K562 (cell line): ENCODE results near the gene ADGRG1. TPM values are rescaled to one million over a fixed set of nuclear protein-coding genes. Genes with fewer than 3 reads are reported as not detected.

Source experiments
- ATAC-seq: fragments of 200-7000 bp; cut with Tn5 transposase; 3 replicates; pipeline ENCODE4 v1.9.1; 2020; ENCODE audit warnings: moderate library complexity
- BruUV-seq: library from RNA; stranded (reverse); fragments of 400-500 nt; replicated peaks from 2 replicates; lab custom pipeline; 2021; lab: Mats Ljungman, UMichigan
- CTCF ChIA-PET: fragments of 300-600 bp; formaldehyde crosslinking; extraction: SDS; loops from one replicate; lab custom pipeline; 2021; ENCODE audit warnings: low intra/inter-chr PET ratio; lab: Yijun Ruan, JAX
- POLR2A ChIA-PET: fragments of 300-600, 350-650 bp; sonication (Branson Sonifier 250); formaldehyde crosslinking; extraction: SDS; loops from one replicate; lab custom pipeline; 2021; ENCODE audit warnings: antibody characterized with exemption, inconsistent platforms; lab: Yijun Ruan, JAX
- DNase-seq, 4 experiments: peaks; one replicate each; pipeline versions ENCODE4 v3.0.0 to v3.0.0-alpha.2; 2011 to 2018; ENCODE audit warnings: low spot score in 3 of 4, mixed read lengths in 3 of 4; ENCODE audit errors: extremely low read depth in 1 of 4
- FAIRE-seq: peaks from 2 replicates; lab custom pipeline; 2011; peaks lifted over from hg19 to GRCh38; lab: Jason Lieb, UNC
- H2AFZ ChIP-seq: 2 replicates; pipeline ENCODE4 v1.6.0; 2011; ENCODE audit warnings: low read depth, low read length, control low read depth, inconsistent platforms
- H3K27ac ChIP-seq: fragments of 200-600 bp; 3 replicates; pipeline ENCODE4 v1.8.0; 2011; ENCODE audit warnings: low read depth, mild to moderate bottlenecking, control low read depth, inconsistent platforms, low read length, moderate library complexity, mixed read lengths; ENCODE audit errors: extremely low read depth
- H3K27me3 ChIP-seq, 2 experiments: fragments of 300-600 bp in 1 of 2; 2 replicates in 1 of 2; 3 replicates in 1 of 2; pipeline versions ENCODE4 v1.6.0 to v1.8.0; 2011; ENCODE audit warnings: inconsistent platforms in 2 of 2, low read length in 2 of 2, mild to moderate bottlenecking in 1 of 2, mixed read lengths in 1 of 2, moderate library complexity in 1 of 2; ENCODE audit not compliant: control insufficient read depth in 2 of 2, insufficient read depth in 2 of 2
- H3K36me3 ChIP-seq: fragments of 300-600 bp; 3 replicates; pipeline ENCODE4 v1.8.0; 2011; ENCODE audit warnings: mild to moderate bottlenecking, low read length, inconsistent platforms; ENCODE audit not compliant: control insufficient read depth, insufficient read depth
- H3K4me1 ChIP-seq, 2 experiments: fragments of 200-600 bp in 1 of 2; replicated peaks in 1 of 2; 2 replicates in 1 of 2; 3 replicates in 1 of 2; pipeline versions ENCODE4 v1.5.1 to v1.8.0; 2011; ENCODE audit warnings: inconsistent platforms in 2 of 2, low read length in 2 of 2, mild to moderate bottlenecking in 1 of 2, mixed read lengths in 1 of 2, moderate library complexity in 1 of 2; ENCODE audit not compliant: control insufficient read depth in 2 of 2, insufficient read depth in 2 of 2
- H3K4me2 ChIP-seq: 2 replicates; pipeline ENCODE4 v1.6.1; 2011; ENCODE audit warnings: low read length, control low read depth, inconsistent platforms, mixed read lengths; ENCODE audit not compliant: insufficient read depth
- H3K4me3 ChIP-seq: fragments of 200-600 bp; sonication (generic), shearing (Covaris generic); 2 replicates; pipeline ENCODE4 v1.5.1; 2016; ENCODE audit warnings: control low read depth, inconsistent platforms
- H3K79me2 ChIP-seq: fragments of 200-600 bp; 3 replicates; pipeline ENCODE4 v1.8.0; 2011; ENCODE audit warnings: low read length, inconsistent platforms; ENCODE audit not compliant: control insufficient read depth, insufficient read depth
- H3K9ac ChIP-seq, 2 experiments: 2 replicates each; pipeline versions ENCODE4 v1.6.0 to v1.6.1; 2011; ENCODE audit warnings: low read depth in 2 of 2, low read length in 2 of 2, control low read depth in 1 of 2, inconsistent platforms in 1 of 2, mild to moderate bottlenecking in 1 of 2, mixed read lengths in 1 of 2; ENCODE audit not compliant: insufficient read depth in 1 of 2
- H3K9me1 ChIP-seq: one replicate; pipeline ENCODE4 v1.6.0; 2011; ENCODE audit warnings: inconsistent platforms, mild to moderate bottlenecking, low read length, moderate library complexity; ENCODE audit not compliant: control insufficient read depth, insufficient read depth
- H3K9me3 ChIP-seq: replicated peaks from 2 replicates; pipeline ENCODE4 v1.5.1; 2011; ENCODE audit warnings: low read depth, low read length, inconsistent platforms; ENCODE audit not compliant: control insufficient read depth, insufficient read depth
- H4K20me1 ChIP-seq: replicated peaks from 2 replicates; pipeline ENCODE4 v1.6.1; 2011; ENCODE audit warnings: low read length, inconsistent platforms, mixed read lengths; ENCODE audit not compliant: control insufficient read depth, insufficient read depth
- GABPA ChIP-seq: fragments of 200-800 bp; sonication (Bioruptor generic); conservative IDR thresholded peaks from 2 replicates; pipeline ENCODE4 v1.6.1; 2016; ENCODE audit warnings: low read depth, missing genetic modification characterization, missing compliant biosample characterization
- MED1 ChIP-seq: sonication (generic); formaldehyde crosslinking; IDR thresholded peaks from 2 replicates; pipeline ENCODE4 v1.8.1; 2023; ENCODE audit warnings: missing genetic modification reagents, borderline replicate concordance
- NFE2 ChIP-seq: IDR thresholded peaks from 2 replicates; pipeline ENCODE4 v1.6.1; 2014; ENCODE audit warnings: antibody characterized with exemption, low read depth
- SMARCA5 ChIP-seq: fragments of 450-650 bp; IDR thresholded peaks from 2 replicates; pipeline ENCODE4 v1.6.1; 2016
- U2AF2 ChIP-seq: fragments of 200-400 bp; formaldehyde crosslinking; optimal IDR thresholded peaks from 2 replicates; pipeline ENCODE3; 2017; ENCODE audit warnings: low read depth, mild to moderate bottlenecking, low read length
- WGBS: fragments of 100-300 bp; shearing (Covaris generic); methylation state at CpG from one replicate; pipeline ENCODE4 v1.1.6; 2016; ENCODE audit warnings: low coverage, mixed read lengths; ENCODE audit not compliant: insufficient coverage; ENCODE audit errors: missing lambda C conversion rate; 5-methylcytosine and 5-hydroxymethylcytosine counted together
- in situ Hi-C: fragments of 300-500 bp; cut with MboI; formaldehyde crosslinking; loops from 4 replicates; pipeline ENCODE4 v1.15.0; 2018; ENCODE audit warnings: inconsistent platforms, mixed read lengths
- intact Hi-C: fragments of 100-400 bp; cut with micrococcal nuclease; formaldehyde crosslinking; loops from 2 replicates; pipeline ENCODE4 v1.14.2; 2022
- polyA plus RNA-seq, 8 experiments: library from polyadenylated mRNA; depleted of rRNA in 4 of 8; stranded (reverse) in 5 of 8; unstranded in 3 of 8; fragments of >200 nt; fragmentation: Nextera tagmentation in 2 of 8; fragmentation: Illumina TruSeq in 1 of 8; extraction: Ambion mirVana in 2 of 8; extraction: Trizol in 1 of 8; gene quantifications; 2 replicates each; pipeline versions ENCODE4 v1.2.1 to v1.2.3, GENCODE V29; 2011 to 2014; ENCODE audit warnings: inconsistent platforms in 1 of 8, missing spikeins in 1 of 8
- total RNA-seq, 7 experiments: library from RNA; depleted of rRNA in 6 of 7; stranded (reverse); fragments of >200 nt in 6 of 7; fragmentation: Illumina TruSeq in 2 of 7; extraction: Trizol in 2 of 7; gene quantifications; 2 replicates each; pipeline versions ENCODE4 v1.2.1 to v1.2.3, GENCODE V29; 2011 to 2021; ENCODE audit warnings: low replicate concordance in 1 of 7
- TF ChIP-seq, protein P1 (sequence below), 3 experiments: fragments of 200-800 bp in 1 of 3; sonication (Bioruptor generic) in 1 of 3; sonication (generic) in 1 of 3; formaldehyde crosslinking in 1 of 3; IDR thresholded peaks; 2 replicates each; pipeline versions ENCODE4 v1.6.1 to v1.8.0; 2016 to 2022; ENCODE audit warnings: mild to moderate bottlenecking in 2 of 3, missing compliant biosample characterization in 2 of 3, missing genetic modification characterization in 2 of 3, missing genetic modification reagents in 1 of 3
- TF ChIP-seq, protein P2 (sequence below): fragments of 150-350 bp; IDR thresholded peaks from 2 replicates; pipeline ENCODE4 v1.6.1; 2014; ENCODE audit warnings: low read depth, mild to moderate bottlenecking, low read length, borderline replicate concordance
- TF ChIP-seq, protein P3 (sequence below): fragments of 250-450 bp; sonication (Bioruptor Pico); IDR thresholded peaks from 2 replicates; pipeline ENCODE4 v1.8.0; 2022; ENCODE audit warnings: moderate library complexity, mild to moderate bottlenecking, inconsistent platforms
- TF ChIP-seq, protein P4 (sequence below), 3 experiments: IDR thresholded peaks in 2 of 3; conservative IDR thresholded peaks in 1 of 3; 2 replicates each; pipeline ENCODE4 v1.5.1; 2011 to 2012; ENCODE audit warnings: low read length in 3 of 3, mild to moderate bottlenecking in 3 of 3, control low read depth in 2 of 3, improper control_type of control experiment in 1 of 3, inconsistent platforms in 1 of 3, low read depth in 1 of 3, mixed read lengths in 1 of 3, moderate library complexity in 1 of 3; ENCODE audit not compliant: insufficient read depth in 2 of 3

ADGRG1 gene
- total and polyA plus RNA-seq, 9 of the 15 experiments (the other 6 are each of a cell fraction or from before 2014, with no cell fraction given) = 0.04 to 0.31 (median 0.16) TPM; not detected in 6

DNA sequence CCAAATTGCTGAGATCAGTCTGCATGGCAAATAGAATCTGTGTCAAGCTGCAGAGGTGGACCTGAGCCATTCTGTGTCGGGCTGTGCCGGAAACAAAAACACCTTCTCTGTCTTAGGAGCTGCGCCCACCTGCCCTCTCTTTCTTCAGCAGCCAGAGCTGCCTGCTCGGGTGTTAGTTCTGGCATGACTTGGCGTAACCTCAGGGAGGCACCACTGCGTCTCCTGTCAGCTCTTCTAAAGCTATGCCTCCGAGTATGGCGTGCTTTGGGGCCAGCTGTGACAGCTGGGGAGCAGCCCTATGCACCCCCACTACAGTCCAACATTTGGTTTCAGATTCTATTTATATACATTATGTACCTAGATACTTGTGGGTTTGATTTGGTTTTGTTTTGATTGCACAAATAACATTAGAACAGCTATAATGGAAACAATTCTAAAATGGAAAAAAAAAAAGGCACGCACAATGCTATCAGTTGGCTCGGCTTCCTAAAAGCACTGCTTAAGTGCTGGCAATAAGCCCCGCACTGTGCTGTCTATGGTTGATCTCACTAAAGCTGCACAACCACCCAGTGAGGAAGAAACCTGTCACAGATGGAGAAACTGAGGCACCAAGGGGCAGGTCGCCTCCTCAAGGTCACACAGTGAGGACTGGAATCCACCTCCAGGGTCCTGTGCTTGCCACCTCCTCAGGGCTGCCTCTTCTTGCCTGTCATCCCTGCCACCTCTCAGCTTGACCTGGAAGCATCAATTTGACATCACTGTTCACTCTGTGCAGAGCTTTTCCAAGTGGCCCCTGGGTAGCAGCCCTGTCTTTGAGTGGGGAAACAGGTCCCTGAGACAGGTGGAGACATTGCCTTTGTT is 18.7 kb upstream of the ADGRG1 start:
- intact Hi-C loops = no loop called here
- Histone ChIP-seq H3K27me3 (no peaks in the 10 kb centered on the region), H3K9me3 (no peaks in the 10 kb centered on the region), H3K27ac (no peak overlapping the region), H3K9ac (0 out of 4 replicates have a peak overlapping the region, but pooled peaks of 1 of the 2 experiments have one; percentile 20), H4K20me1 (no peaks in the 10 kb centered on the region), H3K4me2 (no peak overlapping the region), H3K79me2 (no peaks in the 10 kb centered on the region), H3K4me1 (peaks cover 18 to 31% of the 10 kb centered on the region in 2 experiments), H3K36me3 (no peaks in the 10 kb centered on the region), H3K9me1 (no peaks in the 10 kb centered on the region), H2AFZ (no peak overlapping the region), H3K4me3 (no peak overlapping the region)
- 24% methylated on average over 12 of the region's 12 CpGs for WGBS
- no peak for FAIRE-seq
- no peak for TF ChIP-seq SMARCA5
- no peak for TF ChIP-seq NFE2
- TF ChIP-seq, protein P1, sequence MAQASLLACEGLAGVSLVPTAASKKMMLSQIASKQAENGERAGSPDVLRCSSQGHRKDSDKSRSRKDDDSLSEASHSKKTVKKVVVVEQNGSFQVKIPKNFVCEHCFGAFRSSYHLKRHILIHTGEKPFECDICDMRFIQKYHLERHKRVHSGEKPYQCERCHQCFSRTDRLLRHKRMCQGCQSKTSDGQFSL (CRISPR knock-in tag; IDR thresholded peaks at IDR 0.05) = peak; percentile 61; the same call in 1 of the 2 replicates
- TF ChIP-seq, protein P1 (tag; IDR thresholded peaks at IDR 0.05) = no peak
- TF ChIP-seq, protein P2, sequence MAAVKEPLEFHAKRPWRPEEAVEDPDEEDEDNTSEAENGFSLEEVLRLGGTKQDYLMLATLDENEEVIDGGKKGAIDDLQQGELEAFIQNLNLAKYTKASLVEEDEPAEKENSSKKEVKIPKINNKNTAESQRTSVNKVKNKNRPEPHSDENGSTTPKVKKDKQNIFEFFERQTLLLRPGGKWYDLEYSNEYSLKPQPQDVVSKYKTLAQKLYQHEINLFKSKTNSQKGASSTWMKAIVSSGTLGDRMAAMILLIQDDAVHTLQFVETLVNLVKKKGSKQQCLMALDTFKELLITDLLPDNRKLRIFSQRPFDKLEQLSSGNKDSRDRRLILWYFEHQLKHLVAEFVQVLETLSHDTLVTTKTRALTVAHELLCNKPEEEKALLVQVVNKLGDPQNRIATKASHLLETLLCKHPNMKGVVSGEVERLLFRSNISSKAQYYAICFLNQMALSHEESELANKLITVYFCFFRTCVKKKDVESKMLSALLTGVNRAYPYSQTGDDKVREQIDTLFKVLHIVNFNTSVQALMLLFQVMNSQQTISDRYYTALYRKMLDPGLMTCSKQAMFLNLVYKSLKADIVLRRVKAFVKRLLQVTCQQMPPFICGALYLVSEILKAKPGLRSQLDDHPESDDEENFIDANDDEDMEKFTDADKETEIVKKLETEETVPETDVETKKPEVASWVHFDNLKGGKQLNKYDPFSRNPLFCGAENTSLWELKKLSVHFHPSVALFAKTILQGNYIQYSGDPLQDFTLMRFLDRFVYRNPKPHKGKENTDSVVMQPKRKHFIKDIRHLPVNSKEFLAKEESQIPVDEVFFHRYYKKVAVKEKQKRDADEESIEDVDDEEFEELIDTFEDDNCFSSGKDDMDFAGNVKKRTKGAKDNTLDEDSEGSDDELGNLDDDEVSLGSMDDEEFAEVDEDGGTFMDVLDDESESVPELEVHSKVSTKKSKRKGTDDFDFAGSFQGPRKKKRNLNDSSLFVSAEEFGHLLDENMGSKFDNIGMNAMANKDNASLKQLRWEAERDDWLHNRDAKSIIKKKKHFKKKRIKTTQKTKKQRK = no peak
- TF ChIP-seq, protein P3, sequence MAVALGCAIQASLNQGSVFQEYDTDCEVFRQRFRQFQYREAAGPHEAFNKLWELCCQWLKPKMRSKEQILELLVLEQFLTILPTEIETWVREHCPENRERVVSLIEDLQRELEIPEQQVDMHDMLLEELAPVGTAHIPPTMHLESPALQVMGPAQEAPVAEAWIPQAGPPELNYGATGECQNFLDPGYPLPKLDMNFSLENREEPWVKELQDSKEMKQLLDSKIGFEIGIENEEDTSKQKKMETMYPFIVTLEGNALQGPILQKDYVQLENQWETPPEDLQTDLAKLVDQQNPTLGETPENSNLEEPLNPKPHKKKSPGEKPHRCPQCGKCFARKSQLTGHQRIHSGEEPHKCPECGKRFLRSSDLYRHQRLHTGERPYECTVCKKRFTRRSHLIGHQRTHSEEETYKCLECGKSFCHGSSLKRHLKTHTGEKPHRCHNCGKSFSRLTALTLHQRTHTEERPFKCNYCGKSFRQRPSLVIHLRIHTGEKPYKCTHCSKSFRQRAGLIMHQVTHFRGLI (CRISPR knock-in tag) = no peak
- TF ChIP-seq MED1 (CRISPR knock-in tag) = no peak
- TF ChIP-seq, protein P4, sequence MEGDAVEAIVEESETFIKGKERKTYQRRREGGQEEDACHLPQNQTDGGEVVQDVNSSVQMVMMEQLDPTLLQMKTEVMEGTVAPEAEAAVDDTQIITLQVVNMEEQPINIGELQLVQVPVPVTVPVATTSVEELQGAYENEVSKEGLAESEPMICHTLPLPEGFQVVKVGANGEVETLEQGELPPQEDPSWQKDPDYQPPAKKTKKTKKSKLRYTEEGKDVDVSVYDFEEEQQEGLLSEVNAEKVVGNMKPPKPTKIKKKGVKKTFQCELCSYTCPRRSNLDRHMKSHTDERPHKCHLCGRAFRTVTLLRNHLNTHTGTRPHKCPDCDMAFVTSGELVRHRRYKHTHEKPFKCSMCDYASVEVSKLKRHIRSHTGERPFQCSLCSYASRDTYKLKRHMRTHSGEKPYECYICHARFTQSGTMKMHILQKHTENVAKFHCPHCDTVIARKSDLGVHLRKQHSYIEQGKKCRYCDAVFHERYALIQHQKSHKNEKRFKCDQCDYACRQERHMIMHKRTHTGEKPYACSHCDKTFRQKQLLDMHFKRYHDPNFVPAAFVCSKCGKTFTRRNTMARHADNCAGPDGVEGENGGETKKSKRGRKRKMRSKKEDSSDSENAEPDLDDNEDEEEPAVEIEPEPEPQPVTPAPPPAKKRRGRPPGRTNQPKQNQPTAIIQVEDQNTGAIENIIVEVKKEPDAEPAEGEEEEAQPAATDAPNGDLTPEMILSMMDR (IDR thresholded peaks at IDR 0.05 in 2 of 3, conservative IDR thresholded peaks at IDR 0.05 in 1 of 3; ENCODE audit: insufficient read depth in 2 of 3, low read depth in 1 of 3, low read length in 3 of 3) = peak in 2 of 3 experiments; percentile 15 to 22; a peak in 2 of 6 replicates
- TF ChIP-seq GABPA (tag) = no peak
- TF ChIP-seq U2AF2 = no peak
- ChIA-PET CTCF (interaction anchor here (0.6 to 0.7 kb wide), 2 partner anchors 19 to 114 kb away, joined by 3 read pairs; partner anchors contain the start of gene ADGRG1), POLR2A (interaction anchor here (1.0 to 1.7 kb wide), 6 partner anchors 8 to 151 kb away, joined by 3 to 6 read pairs (median 4); partner anchors contain the start of gene ADGRG1)
- ATAC-seq = peak; percentile 46
- in situ Hi-C loops = no loop called here
- DNase-seq = no peak
- no TSS peak for BruUV-seq
